Measurements from ENCODE around the gene SAT2. TPM values are rescaled to one million over a fixed set of nuclear protein-coding genes. Genes with fewer than 3 reads are reported as not detected.
"Not testable (repeated sequence)": the region's sequence is repeated elsewhere in the genome, so short reads cannot be mapped to it uniquely, and the experiment has no call there.

SAT2 gene
- total RNA-seq, 1 experiment from 2014 or later: 28.1 TPM

- peaks cover 44% of the 10 kb centered on the region for H3K27me3 ChIP-seq (replicated peaks)
- H3K4me1 ChIP-seq (replicated peaks): peaks cover 7% of the 10 kb centered on the region; the same call in 1 of the 2 replicates
- no peak within 1 kb of the TSS for H3K4me3 ChIP-seq
- DNase-seq (ENCODE audit: low read depth in 1 of 2, low spot score in 2 of 2): no peak
- no peaks in the 10 kb centered on the region for H3K36me3 ChIP-seq
- no peaks in the 10 kb centered on the region for H3K9me3 ChIP-seq (replicated peaks)
- no peak within 1 kb of the TSS for H3K27ac ChIP-seq
Measured at GRCh38 chr17:7650509-7651096, 23.0 kb upstream of the SAT2 start, which contains the start of gene ATP1B2. ATP1B2 (plus strand) TSS chr17:7650926; CDS start chr17:7651519, 593 bp downstream.

- peaks cover 29% of the 10 kb centered on the region for H3K27me3 ChIP-seq (replicated peaks)
- H3K36me3 ChIP-seq: no peaks in the 10 kb centered on the region
- no peaks in the 10 kb centered on the region for H3K9me3 ChIP-seq (replicated peaks)
- DNase-seq (ENCODE audit: low read depth in 1 of 2, low spot score in 2 of 2): no peak
- H3K4me3 ChIP-seq: no peak overlapping the region
- H3K4me1 ChIP-seq (replicated peaks): peaks cover 7% of the 10 kb centered on the region; the same call in 1 of the 2 replicates
- no peak overlapping the region for H3K27ac ChIP-seq
Measured at GRCh38 chr17:7647018-7647417, 19.4 kb upstream of the SAT2 start.

DNA sequence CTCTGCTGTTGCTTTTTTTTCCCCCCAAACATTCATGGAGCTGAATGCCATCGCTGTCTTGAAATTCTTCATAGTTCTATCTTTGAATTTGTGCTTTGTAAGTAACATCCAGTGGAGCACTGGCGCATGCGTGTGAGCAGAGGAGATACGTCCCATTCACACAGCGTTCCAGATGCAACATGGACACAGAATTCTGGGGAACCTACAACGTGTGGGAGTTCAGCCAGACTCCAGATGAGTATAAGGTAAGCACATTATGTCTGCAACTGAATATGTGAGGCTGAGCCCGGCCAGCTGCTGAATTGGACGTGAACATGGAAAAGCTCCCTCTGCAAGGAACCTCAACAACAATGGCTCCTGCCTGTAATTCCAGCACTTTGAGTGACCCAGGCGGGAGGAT, 18.8 kb upstream of the SAT2 start:
- H3K4me1 ChIP-seq (replicated peaks): peaks cover 6% of the 10 kb centered on the region; the same call in 1 of the 2 replicates
- no peaks in the 10 kb centered on the region for H3K36me3 ChIP-seq
- no peak overlapping the region for H3K27ac ChIP-seq
- H3K27me3 ChIP-seq (replicated peaks): peaks cover 23% of the 10 kb centered on the region
- H3K4me3 ChIP-seq: no peak overlapping the region
- H3K9me3 ChIP-seq (replicated peaks): no peaks in the 10 kb centered on the region
- no peak for DNase-seq (ENCODE audit: low read depth in 1 of 2, low spot score in 2 of 2)

DNA sequence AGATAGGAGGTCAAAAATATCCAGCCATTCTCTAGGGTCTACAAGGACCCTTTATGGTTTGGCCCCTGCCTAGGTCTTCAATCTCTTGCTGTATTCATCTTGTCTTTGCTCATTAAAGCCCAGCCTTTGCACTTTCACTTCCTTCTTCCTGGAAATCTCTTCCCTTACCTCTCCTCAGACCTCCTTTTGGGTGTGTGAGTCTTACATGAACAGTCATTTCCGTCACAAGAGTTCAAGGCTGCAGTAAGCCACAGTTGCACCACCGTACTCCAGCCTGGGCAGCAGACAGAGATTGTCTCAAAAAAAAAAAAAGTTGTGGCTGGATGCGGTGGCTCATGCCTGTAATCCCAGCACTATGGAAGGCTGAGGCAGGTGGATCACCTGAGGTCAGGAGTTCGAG, 17.2 kb upstream of the SAT2 start:
- no peak overlapping the region for H3K27ac ChIP-seq
- H3K9me3 ChIP-seq (replicated peaks): no peaks in the 10 kb centered on the region
- no peak for DNase-seq (ENCODE audit: low read depth in 1 of 2, low spot score in 2 of 2)
- H3K4me3 ChIP-seq: no peak overlapping the region
- peaks cover 8% of the 10 kb centered on the region for H3K27me3 ChIP-seq (replicated peaks)
- no peaks in the 10 kb centered on the region for H3K4me1 ChIP-seq (replicated peaks)
- H3K36me3 ChIP-seq: no peaks in the 10 kb centered on the region

GRCh38 chr17:7641635-7642034, 14.0 kb upstream of the SAT2 start:
- DNase-seq (ENCODE audit: low read depth in 1 of 2, low spot score in 2 of 2); H3K27me3 ChIP-seq (replicated peaks); H3K9me3 ChIP-seq (replicated peaks): not testable (repeated sequence)

GRCh38 chr17:7640783-7641182, 13.2 kb upstream of the SAT2 start:
- Histone ChIP-seq H3K27me3 (replicated peaks) (no peaks in the 10 kb centered on the region), H3K27ac (no peak overlapping the region), H3K4me1 (replicated peaks) (no peaks in the 10 kb centered on the region), H3K36me3 (no peaks in the 10 kb centered on the region), H3K4me3 (no peak overlapping the region), H3K9me3 (replicated peaks) (no peaks in the 10 kb centered on the region)
- no peak for DNase-seq (ENCODE audit: low read depth in 1 of 2, low spot score in 2 of 2)

More at GRCh38 chr17:7641635-7642034, 14.0 kb upstream of the SAT2 start:
- H3K27ac ChIP-seq; H3K4me1 ChIP-seq (replicated peaks); H3K36me3 ChIP-seq; H3K4me3 ChIP-seq: not testable (repeated sequence)

- H3K4me1 ChIP-seq (replicated peaks): no peaks in the 10 kb centered on the region
- H3K4me3 ChIP-seq: no peak overlapping the region
- no peaks in the 10 kb centered on the region for H3K9me3 ChIP-seq (replicated peaks)
- no peaks in the 10 kb centered on the region for H3K36me3 ChIP-seq
- H3K27me3 ChIP-seq (replicated peaks): no peaks in the 10 kb centered on the region
- H3K27ac ChIP-seq: no peak overlapping the region
- DNase-seq (ENCODE audit: low read depth in 1 of 2, low spot score in 2 of 2): no peak
Measured at GRCh38 chr17:7636163-7636562, 8.5 kb upstream of the SAT2 start.

GRCh38 chr17:7634384-7634783, 6.8 kb upstream of the SAT2 start:
- no peak for DNase-seq (ENCODE audit: low read depth in 1 of 2, low spot score in 2 of 2)
- Histone ChIP-seq H3K27me3 (replicated peaks) (no peaks in the 10 kb centered on the region), H3K36me3 (no peaks in the 10 kb centered on the region), H3K9me3 (replicated peaks) (no peaks in the 10 kb centered on the region), H3K4me3 (no peak overlapping the region), H3K27ac (no peak overlapping the region), H3K4me1 (replicated peaks) (no peaks in the 10 kb centered on the region)

DNA sequence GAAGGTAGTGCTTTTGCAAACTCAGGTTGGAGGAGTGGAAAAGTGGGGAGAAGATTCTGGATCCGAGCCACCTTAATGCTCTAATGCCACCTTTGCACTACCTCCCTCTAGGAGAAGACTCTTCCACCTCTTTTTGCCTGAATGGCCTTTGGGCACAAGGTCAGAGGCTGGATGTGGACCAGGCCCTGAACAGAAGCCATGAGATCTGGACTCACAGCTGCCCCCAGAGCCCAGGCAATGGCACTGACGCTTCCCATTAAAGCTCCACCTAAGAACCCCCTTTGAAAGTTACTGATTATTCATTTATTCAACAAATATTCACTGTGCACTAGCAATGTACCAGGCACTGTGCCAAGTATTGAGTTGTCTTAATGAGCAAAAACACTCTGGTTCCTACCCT, 5.5 kb upstream of the SAT2 start:
- Histone ChIP-seq H3K9me3 (replicated peaks) (no peaks in the 10 kb centered on the region), H3K4me3 (no peak overlapping the region), H3K4me1 (replicated peaks) (no peaks in the 10 kb centered on the region), H3K36me3 (no peaks in the 10 kb centered on the region), H3K27me3 (replicated peaks) (no peaks in the 10 kb centered on the region), H3K27ac (no peak overlapping the region)
- DNase-seq (ENCODE audit: low read depth in 1 of 2, low spot score in 2 of 2): no peak

DNA sequence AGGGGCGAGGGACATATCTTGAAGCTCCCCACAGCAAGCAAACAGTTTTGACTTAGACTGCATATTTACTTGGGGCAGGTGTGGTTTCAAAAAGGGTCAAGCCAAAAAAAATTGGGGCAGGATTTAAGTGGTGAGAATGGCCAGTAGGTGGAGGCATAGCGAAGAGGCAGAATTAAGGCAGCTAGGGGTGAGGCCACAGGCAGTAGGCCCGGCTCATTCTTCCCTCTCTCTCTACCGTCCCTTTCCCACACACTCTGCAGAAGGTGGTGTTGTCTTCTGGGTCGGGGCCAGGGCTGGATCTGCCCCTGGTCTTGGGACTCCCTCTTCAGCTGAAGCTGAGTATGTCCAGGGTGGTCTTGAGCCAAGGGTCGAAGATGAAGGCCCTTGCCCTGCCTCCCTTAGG, 4.9 kb upstream of the SAT2 start:
- DNase-seq (ENCODE audit: low read depth in 1 of 2, low spot score in 2 of 2): no peak

GRCh38 chr17:7631398-7632380, 4.1 kb upstream of the SAT2 start:
- Histone ChIP-seq H3K36me3 (no peaks in the 10 kb centered on the region), H3K27me3 (replicated peaks) (no peaks in the 10 kb centered on the region), H3K9me3 (replicated peaks) (no peaks in the 10 kb centered on the region), H3K27ac (no peak overlapping the region), H3K4me3 (no peak overlapping the region), H3K4me1 (replicated peaks) (no peaks in the 10 kb centered on the region; the same call in 1 of the 2 replicates)
- no peak for DNase-seq (ENCODE audit: low read depth in 1 of 2, low spot score in 2 of 2)

More for the DNA sequence above, 4.9 kb upstream of the SAT2 start:
- H3K9me3 ChIP-seq (replicated peaks): no peaks in the 10 kb centered on the region
- no peak overlapping the region for H3K4me3 ChIP-seq
- H3K36me3 ChIP-seq: no peaks in the 10 kb centered on the region
- H3K27ac ChIP-seq: no peak overlapping the region
- H3K4me1 ChIP-seq (replicated peaks): no peaks in the 10 kb centered on the region
- H3K27me3 ChIP-seq (replicated peaks): no peaks in the 10 kb centered on the region

- H3K36me3 ChIP-seq: no peaks in the 10 kb centered on the region
- H3K4me1 ChIP-seq (replicated peaks): no peaks in the 10 kb centered on the region; the same call in 1 of the 2 replicates
- H3K27ac ChIP-seq: no peak within 1 kb of the TSS
- H3K9me3 ChIP-seq (replicated peaks): no peaks in the 10 kb centered on the region
- no peak for DNase-seq (ENCODE audit: low read depth in 1 of 2, low spot score in 2 of 2)
- no peak within 1 kb of the TSS for H3K4me3 ChIP-seq
- no peaks in the 10 kb centered on the region for H3K27me3 ChIP-seq (replicated peaks)
Measured at GRCh38 chr17:7629939-7630571, 2.4 kb upstream of the SAT2 start, which contains the start of gene SHBG. SHBG (plus strand) TSS chr17:7630135; CDS start chr17:7630173, 38 bp downstream.

GRCh38 chr17:7626956-7627249, 718 bp downstream of the SAT2 start:
- no peak for DNase-seq (ENCODE audit: low read depth in 1 of 2, low spot score in 2 of 2)
- Histone ChIP-seq H3K9me3 (replicated peaks) (no peaks in the 10 kb centered on the region), H3K4me3 (peak overlapping the region; percentile 48), H3K27me3 (replicated peaks) (no peaks in the 10 kb centered on the region), H3K27ac (no peak overlapping the region), H3K36me3 (no peaks in the 10 kb centered on the region), H3K4me1 (replicated peaks) (no peaks in the 10 kb centered on the region; the same call in 1 of the 2 replicates)

DNA sequence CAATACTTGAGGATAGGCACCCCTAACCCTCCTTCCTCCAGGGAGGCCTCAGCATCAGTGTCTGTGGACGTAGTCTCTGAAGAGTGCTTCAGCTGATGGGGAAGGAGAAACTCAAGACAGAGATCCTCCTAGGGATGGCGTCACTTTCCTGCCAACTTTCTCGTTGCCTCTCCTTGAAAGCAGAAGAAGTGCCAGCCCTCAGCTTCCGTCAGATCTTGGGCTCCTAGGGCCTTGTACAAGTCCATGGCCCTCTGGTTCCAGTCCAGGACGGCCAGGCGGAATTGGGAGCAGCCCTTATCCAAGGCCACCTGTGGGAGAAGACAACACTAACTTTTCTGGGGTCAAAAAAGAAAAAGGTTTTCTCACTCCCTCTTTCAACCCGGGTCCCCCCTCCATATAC, 1.3 kb downstream of the SAT2 start:
- Histone ChIP-seq H3K9me3 (replicated peaks) (no peaks in the 10 kb centered on the region), H3K36me3 (no peaks in the 10 kb centered on the region), H3K27me3 (replicated peaks) (no peaks in the 10 kb centered on the region), H3K4me1 (replicated peaks) (no peaks in the 10 kb centered on the region; the same call in 1 of the 2 replicates), H3K4me3 (no peak overlapping the region), H3K27ac (no peak overlapping the region)
- DNase-seq (ENCODE audit: low read depth in 1 of 2, low spot score in 2 of 2): no peak
